OCI-LY1 (cell line): ENCODE results near the gene GABBR2.
"Not testable (repeated sequence)": the region's sequence is repeated elsewhere in the genome, so short reads cannot be mapped to it uniquely, and the experiment has no call there.

Source experiments
- H2AFZ ChIP-seq: fragments of 200-600 bp; sonication (generic), shearing (Covaris generic); 2 replicates; pipeline ENCODE4 v1.6.0; 2014; ENCODE audit warnings: antibody characterized with exemption, mild to moderate bottlenecking, low read length
- H3F3A ChIP-seq: fragments of 200-600 bp; sonication (generic), shearing (Covaris generic); 2 replicates; pipeline ENCODE4 v1.6.0; 2014; ENCODE audit warnings: mild to moderate bottlenecking, antibody characterized with exemption, low read length, moderate library complexity; ENCODE audit not compliant: insufficient read depth
- H3K27ac ChIP-seq: fragments of 200-600 bp; sonication (generic); 2 replicates; pipeline ENCODE4 v1.5.1; 2014; ENCODE audit warnings: low read length, mixed run types, mild to moderate bottlenecking, low read depth; ENCODE audit not compliant: poor library complexity, severe bottlenecking
- H3K27me3 ChIP-seq: fragments of 200-600 bp; sonication (generic); 2 replicates; pipeline ENCODE4 v1.6.0; 2014; ENCODE audit warnings: antibody characterized with exemption, mild to moderate bottlenecking, low read length, moderate library complexity; ENCODE audit not compliant: insufficient read depth
- H3K36me3 ChIP-seq: fragments of 200-600 bp; sonication (generic); 2 replicates; pipeline ENCODE4 v1.6.1; 2014; ENCODE audit warnings: mild to moderate bottlenecking, antibody characterized with exemption, low read length, moderate library complexity, mixed read lengths; ENCODE audit not compliant: insufficient read depth
- H3K4me1 ChIP-seq: fragments of 200-600 bp; sonication (generic); 2 replicates; pipeline ENCODE4 v1.5.1; 2014; ENCODE audit warnings: mild to moderate bottlenecking, low read length, moderate library complexity; ENCODE audit not compliant: insufficient read depth, severe bottlenecking
- H3K4me2 ChIP-seq: fragments of 200-600 bp; sonication (generic), shearing (Covaris generic); 2 replicates; pipeline ENCODE4 v1.6.1; 2014; ENCODE audit warnings: low read length
- H3K4me3 ChIP-seq: fragments of 200-600 bp; sonication (generic); 2 replicates; pipeline ENCODE4 v1.5.1; 2014; ENCODE audit warnings: low read length, low read depth, mild to moderate bottlenecking, mixed read lengths; ENCODE audit not compliant: poor library complexity, severe bottlenecking
- H3K79me2 ChIP-seq: fragments of 200-600 bp; shearing (Covaris generic); 2 replicates; pipeline ENCODE4 v1.6.1; 2016; ENCODE audit warnings: mixed run types, low read length, mixed read lengths; ENCODE audit not compliant: insufficient read depth
- H3K9ac ChIP-seq: fragments of 200-600 bp; sonication (generic), shearing (Covaris generic); 2 replicates; pipeline ENCODE4 v1.6.1; 2014; ENCODE audit warnings: mild to moderate bottlenecking, low read length, mixed read lengths
- H3K9me2 ChIP-seq: fragments of 200-600 bp; sonication (generic), shearing (Covaris generic); 2 replicates; pipeline ENCODE4 v1.6.1; 2014; ENCODE audit warnings: low read depth, mild to moderate bottlenecking, low read length, mixed read lengths
- H3K9me3 ChIP-seq: fragments of 200-600 bp; shearing (Covaris generic); 2 replicates; pipeline ENCODE4 v1.6.1; 2014; ENCODE audit warnings: low read length, mixed read lengths
- H4K20me1 ChIP-seq: fragments of 200-600 bp; sonication (generic), shearing (Covaris generic); 2 replicates; pipeline ENCODE4 v1.6.0; 2016; ENCODE audit warnings: mild to moderate bottlenecking, low read length; ENCODE audit not compliant: insufficient read depth
- EZH2 ChIP-seq: fragments of 200-600 bp; sonication (generic), shearing (Covaris generic); IDR thresholded peaks from 2 replicates; pipeline ENCODE4 v1.8.0; 2017; ENCODE audit warnings: borderline replicate concordance, mixed run types, mild to moderate bottlenecking, antibody characterized with exemption, low read length, moderate library complexity, mixed read lengths
- TF ChIP-seq, protein P1 (sequence below): fragments of 200-600 bp; sonication (generic), shearing (Covaris generic); IDR thresholded peaks from 2 replicates; pipeline ENCODE4 v1.5.1; 2017; ENCODE audit warnings: mild to moderate bottlenecking, antibody characterized with exemption, low read length, moderate library complexity, mixed read lengths

The GABBR2 gene

GRCh38 chr9:98502311-98502975, 206.3 kb downstream of the GABBR2 start:
- H3K79me2 ChIP-seq, result no peaks in the 10 kb centered on the region
- no peak overlapping the region for H3K9ac ChIP-seq
- H3K4me3 ChIP-seq, result no peak overlapping the region
- no peaks in the 10 kb centered on the region for H3K36me3 ChIP-seq
- TF ChIP-seq, protein P1, sequence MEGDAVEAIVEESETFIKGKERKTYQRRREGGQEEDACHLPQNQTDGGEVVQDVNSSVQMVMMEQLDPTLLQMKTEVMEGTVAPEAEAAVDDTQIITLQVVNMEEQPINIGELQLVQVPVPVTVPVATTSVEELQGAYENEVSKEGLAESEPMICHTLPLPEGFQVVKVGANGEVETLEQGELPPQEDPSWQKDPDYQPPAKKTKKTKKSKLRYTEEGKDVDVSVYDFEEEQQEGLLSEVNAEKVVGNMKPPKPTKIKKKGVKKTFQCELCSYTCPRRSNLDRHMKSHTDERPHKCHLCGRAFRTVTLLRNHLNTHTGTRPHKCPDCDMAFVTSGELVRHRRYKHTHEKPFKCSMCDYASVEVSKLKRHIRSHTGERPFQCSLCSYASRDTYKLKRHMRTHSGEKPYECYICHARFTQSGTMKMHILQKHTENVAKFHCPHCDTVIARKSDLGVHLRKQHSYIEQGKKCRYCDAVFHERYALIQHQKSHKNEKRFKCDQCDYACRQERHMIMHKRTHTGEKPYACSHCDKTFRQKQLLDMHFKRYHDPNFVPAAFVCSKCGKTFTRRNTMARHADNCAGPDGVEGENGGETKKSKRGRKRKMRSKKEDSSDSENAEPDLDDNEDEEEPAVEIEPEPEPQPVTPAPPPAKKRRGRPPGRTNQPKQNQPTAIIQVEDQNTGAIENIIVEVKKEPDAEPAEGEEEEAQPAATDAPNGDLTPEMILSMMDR, result no peak
- no peak for TF ChIP-seq EZH2
- no peak overlapping the region for H3K4me2 ChIP-seq
- no peak overlapping the region for H3K27ac ChIP-seq
- H3F3A ChIP-seq, result no peaks in the 10 kb centered on the region
- no peaks in the 10 kb centered on the region for H3K9me3 ChIP-seq
- H3K4me1 ChIP-seq, result no peaks in the 10 kb centered on the region
- no peaks in the 10 kb centered on the region for H3K9me2 ChIP-seq
- no peak overlapping the region for H2AFZ ChIP-seq
- H3K27me3 ChIP-seq, result peaks cover 6% of the 10 kb centered on the region; the same call in 1 of the 2 replicates
- H4K20me1 ChIP-seq, result no peaks in the 10 kb centered on the region

DNA sequence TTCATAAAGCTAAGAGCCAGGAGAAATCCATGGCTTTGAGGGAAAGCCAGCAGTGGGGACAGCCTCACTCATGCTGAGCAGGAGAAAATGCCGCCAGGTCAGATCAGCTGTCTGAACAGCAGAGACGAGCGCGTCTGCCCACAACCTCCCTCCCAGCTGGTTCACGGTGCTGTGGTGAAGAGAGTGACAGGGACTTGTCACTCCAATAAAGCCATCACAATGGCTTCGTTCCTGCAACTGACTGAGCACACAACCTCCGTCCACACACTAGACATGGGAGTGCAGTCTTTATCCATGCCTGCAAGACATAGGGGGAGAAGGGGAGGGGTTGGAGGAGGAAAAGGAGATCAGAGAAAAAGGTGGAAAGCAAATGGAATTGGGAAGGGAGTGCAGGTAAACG, 206.9 kb downstream of the GABBR2 start:
- Histone ChIP-seq H3K27ac (no peak overlapping the region), H2AFZ (no peak overlapping the region), H3K4me3 (no peak overlapping the region), H3F3A (no peaks in the 10 kb centered on the region), H3K36me3 (no peaks in the 10 kb centered on the region), H3K4me1 (no peaks in the 10 kb centered on the region), H3K79me2 (no peaks in the 10 kb centered on the region), H3K9me3 (no peaks in the 10 kb centered on the region), H3K4me2 (no peak overlapping the region), H3K27me3 (peaks cover 6% of the 10 kb centered on the region; the same call in 1 of the 2 replicates), H3K9me2 (no peaks in the 10 kb centered on the region), H4K20me1 (no peaks in the 10 kb centered on the region), H3K9ac (no peak overlapping the region)
- TF ChIP-seq EZH2, result no peak
- TF ChIP-seq, protein P1, result no peak

DNA sequence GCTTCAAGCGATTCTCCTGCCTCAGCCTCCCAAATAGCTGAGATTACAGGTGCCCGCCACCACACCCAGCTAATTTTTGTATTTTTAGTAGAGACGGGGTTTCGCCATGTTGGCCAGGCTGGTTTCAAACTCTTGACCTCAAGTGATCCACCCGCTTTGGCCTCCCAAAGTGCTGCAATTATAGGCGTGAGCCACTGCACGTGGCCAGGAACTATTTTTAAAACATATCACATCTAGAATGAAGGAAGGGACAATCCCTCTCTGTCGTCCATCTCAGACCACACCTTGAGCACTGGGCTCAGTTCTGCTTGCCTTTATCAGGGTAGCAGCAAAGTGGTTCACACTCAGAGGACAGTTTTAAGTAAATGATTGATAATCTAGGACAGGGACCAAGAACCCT, 207.5 kb downstream of the GABBR2 start:
- not testable (repeated sequence) for H3K9me2 ChIP-seq, H3K4me1 ChIP-seq, H3K27ac ChIP-seq, H3K4me3 ChIP-seq, H3F3A ChIP-seq, H3K9me3 ChIP-seq, H2AFZ ChIP-seq, H4K20me1 ChIP-seq, H3K4me2 ChIP-seq, H3K79me2 ChIP-seq, H3K9ac ChIP-seq, H3K27me3 ChIP-seq, H3K36me3 ChIP-seq

- no peaks in the 10 kb centered on the region for H3K9me2 ChIP-seq
- TF ChIP-seq EZH2, result no peak
- TF ChIP-seq, protein P1, result no peak
- no peaks in the 10 kb centered on the region for H3K9me3 ChIP-seq
These were observed 208.3 kb downstream of the GABBR2 start for GRCh38 chr9:98500337-98500919.

More at GRCh38 chr9:98500337-98500919, 208.3 kb downstream of the GABBR2 start:
- H3K27ac ChIP-seq, result no peak overlapping the region
- no peak overlapping the region for H3K4me2 ChIP-seq
- no peaks in the 10 kb centered on the region for H3K4me1 ChIP-seq
- no peaks in the 10 kb centered on the region for H4K20me1 ChIP-seq
- no peaks in the 10 kb centered on the region for H3F3A ChIP-seq
- no peaks in the 10 kb centered on the region for H3K79me2 ChIP-seq
- no peaks in the 10 kb centered on the region for H3K36me3 ChIP-seq
- no peak overlapping the region for H2AFZ ChIP-seq
- no peak overlapping the region for H3K9ac ChIP-seq
- peaks cover 6% of the 10 kb centered on the region; the same call in 1 of the 2 replicates for H3K27me3 ChIP-seq
- no peak overlapping the region for H3K4me3 ChIP-seq
